Astrocyte (in vitro differentiated cells and primary cell): ENCODE data around the gene MATR3. TPM values are rescaled to one million over a fixed set of nuclear protein-coding genes. Genes with fewer than 3 reads are reported as not detected.
A peak's percentile ranks its signal among the peaks of the same experiment; 100 is the strongest.
"Not testable (repeated sequence)": the region's sequence is repeated elsewhere in the genome, so short reads cannot be mapped to it uniquely, and the experiment has no call there.

ENCODE experiments used
- DNase-seq: peaks from one replicate; pipeline ENCODE4 v3.0.0-alpha.2; 2010; ENCODE audit warnings: low read depth
- FAIRE-seq: peaks from 2 replicates; lab custom pipeline; 2011; peaks lifted over from hg19 to GRCh38; lab: Jason Lieb, UNC
- H2AFZ ChIP-seq: 2 replicates; pipeline ENCODE4 v1.6.0; 2012; ENCODE audit warnings: low read depth, low read length, inconsistent platforms
- H3K27ac ChIP-seq: 2 replicates; pipeline ENCODE4 v1.5.1; 2011; ENCODE audit warnings: low read depth, low read length, inconsistent platforms
- H3K27me3 ChIP-seq: 2 replicates; pipeline ENCODE4 v1.6.0; 2011; ENCODE audit warnings: low read length, inconsistent platforms; ENCODE audit not compliant: insufficient read depth
- H3K36me3 ChIP-seq: 2 replicates; pipeline ENCODE4 v1.5.1; 2011; ENCODE audit warnings: low read length, inconsistent platforms; ENCODE audit not compliant: insufficient read depth
- H3K4me1 ChIP-seq: 2 replicates; pipeline ENCODE4 v1.5.1; 2011; ENCODE audit warnings: low read length, inconsistent platforms; ENCODE audit not compliant: insufficient read depth
- H3K4me2 ChIP-seq: 2 replicates; pipeline ENCODE4 v1.6.0; 2012; ENCODE audit warnings: low read length, inconsistent platforms
- H3K4me3 ChIP-seq: 2 replicates; pipeline ENCODE4 v1.5.1; 2011; ENCODE audit warnings: low read depth, mild to moderate bottlenecking, low read length, inconsistent platforms; ENCODE audit not compliant: insufficient read depth
- H3K79me2 ChIP-seq: 2 replicates; pipeline ENCODE4 v1.6.0; 2012; ENCODE audit warnings: mild to moderate bottlenecking, low read length, inconsistent platforms; ENCODE audit not compliant: insufficient read depth
- H3K9ac ChIP-seq: 2 replicates; pipeline ENCODE4 v1.6.0; 2012; ENCODE audit warnings: mild to moderate bottlenecking, low read length, inconsistent platforms
- H3K9me3 ChIP-seq: 2 replicates; pipeline ENCODE4 v1.5.1; 2012; ENCODE audit warnings: low read depth, mild to moderate bottlenecking, low read length, inconsistent platforms; ENCODE audit not compliant: insufficient read depth
- H4K20me1 ChIP-seq: 2 replicates; pipeline ENCODE4 v1.6.0; 2012; ENCODE audit warnings: low read length, inconsistent platforms; ENCODE audit not compliant: insufficient read depth
- H3K27ac Mint-ChIP-seq: one replicate; pipeline ENCODE4 v1.8.0; 2021; ENCODE audit warnings: mild to moderate bottlenecking, mixed read lengths; ENCODE audit not compliant: unreplicated experiment
- H3K27me3 Mint-ChIP-seq: one replicate; pipeline ENCODE4 v1.8.0; 2021; ENCODE audit warnings: low read depth, mixed read lengths; ENCODE audit not compliant: unreplicated experiment
- H3K36me3 Mint-ChIP-seq: one replicate; pipeline ENCODE4 v1.8.0; 2021; ENCODE audit warnings: low read depth, mixed read lengths; ENCODE audit not compliant: unreplicated experiment
- H3K4me1 Mint-ChIP-seq: one replicate; pipeline ENCODE4 v1.8.0; 2021; ENCODE audit warnings: low read depth, mixed read lengths; ENCODE audit not compliant: unreplicated experiment
- H3K4me3 Mint-ChIP-seq: one replicate; pipeline ENCODE4 v1.8.0; 2021; ENCODE audit warnings: mild to moderate bottlenecking, moderate library complexity, mixed read lengths; ENCODE audit not compliant: unreplicated experiment
- H3K9me3 Mint-ChIP-seq: one replicate; pipeline ENCODE4 v1.8.0; 2021; ENCODE audit warnings: mild to moderate bottlenecking, mixed read lengths; ENCODE audit not compliant: unreplicated experiment
- CTCF ChIP-seq: IDR thresholded peaks from 2 replicates; pipeline ENCODE4 v1.5.1; 2011; ENCODE audit warnings: low read depth, mild to moderate bottlenecking, inconsistent platforms, low read length, moderate library complexity; ENCODE audit not compliant: insufficient read depth
- EZH2 ChIP-seq: IDR thresholded peaks from 2 replicates; pipeline ENCODE4 v1.6.1; 2012; ENCODE audit warnings: mild to moderate bottlenecking, low read length, inconsistent platforms; ENCODE audit not compliant: insufficient read depth
- total RNA-seq: library from RNA; stranded (reverse); gene quantifications from 2 replicates; pipeline ENCODE4 v1.2.1, GENCODE V29; 2021

The MATR3 gene
- total RNA-seq, 1 donor from 2014 or later, result 126 TPM

DNA sequence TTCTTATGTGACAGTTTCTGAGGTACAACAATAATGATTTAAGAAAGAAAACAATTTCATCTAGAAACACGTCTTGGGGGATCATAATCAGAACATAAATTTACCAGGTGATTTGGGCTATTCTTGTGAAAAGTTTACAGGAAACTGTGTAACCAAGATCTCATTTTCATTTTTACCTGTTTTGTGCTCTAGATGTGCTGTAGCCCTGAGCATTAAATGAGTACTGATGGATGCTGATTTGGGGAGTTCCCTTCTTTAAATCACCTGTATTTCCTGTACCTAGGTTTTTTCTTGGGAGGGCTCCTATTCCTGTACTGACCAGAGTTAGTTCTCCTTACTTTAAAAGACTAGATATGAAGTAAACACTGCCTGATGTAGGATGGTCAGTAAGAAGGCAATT lies 12.7 kb downstream of the MATR3 start:
- H3K36me3 ChIP-seq, result no peaks in the 10 kb centered on the region
- no peaks in the 10 kb centered on the region for H3K27me3 ChIP-seq
- peak; percentile 49 for FAIRE-seq
- H3K9me3 Mint-ChIP-seq, result no peaks in the 10 kb centered on the region
- H2AFZ ChIP-seq, result no peak overlapping the region
- no peaks in the 10 kb centered on the region for H3K27me3 Mint-ChIP-seq
- peaks cover 3% of the 10 kb centered on the region for H3K4me1 ChIP-seq
- no peak for DNase-seq
- peaks cover 100% of the 10 kb centered on the region for H4K20me1 ChIP-seq
- H3K27ac Mint-ChIP-seq, result no peak overlapping the region
- H3K36me3 Mint-ChIP-seq, result peaks cover 5% of the 10 kb centered on the region
- H3K4me1 Mint-ChIP-seq, result peaks cover 55% of the 10 kb centered on the region
- H3K4me3 ChIP-seq, result no peak overlapping the region
- TF ChIP-seq CTCF (no peak), EZH2 (no peak)
- no peak overlapping the region for H3K4me2 ChIP-seq
- H3K27ac ChIP-seq, result no peak overlapping the region
- no peaks in the 10 kb centered on the region for H3K9me3 ChIP-seq
- no peak overlapping the region for H3K4me3 Mint-ChIP-seq
- H3K79me2 ChIP-seq, result peaks cover 100% of the 10 kb centered on the region
- H3K9ac ChIP-seq, result no peak overlapping the region

DNA sequence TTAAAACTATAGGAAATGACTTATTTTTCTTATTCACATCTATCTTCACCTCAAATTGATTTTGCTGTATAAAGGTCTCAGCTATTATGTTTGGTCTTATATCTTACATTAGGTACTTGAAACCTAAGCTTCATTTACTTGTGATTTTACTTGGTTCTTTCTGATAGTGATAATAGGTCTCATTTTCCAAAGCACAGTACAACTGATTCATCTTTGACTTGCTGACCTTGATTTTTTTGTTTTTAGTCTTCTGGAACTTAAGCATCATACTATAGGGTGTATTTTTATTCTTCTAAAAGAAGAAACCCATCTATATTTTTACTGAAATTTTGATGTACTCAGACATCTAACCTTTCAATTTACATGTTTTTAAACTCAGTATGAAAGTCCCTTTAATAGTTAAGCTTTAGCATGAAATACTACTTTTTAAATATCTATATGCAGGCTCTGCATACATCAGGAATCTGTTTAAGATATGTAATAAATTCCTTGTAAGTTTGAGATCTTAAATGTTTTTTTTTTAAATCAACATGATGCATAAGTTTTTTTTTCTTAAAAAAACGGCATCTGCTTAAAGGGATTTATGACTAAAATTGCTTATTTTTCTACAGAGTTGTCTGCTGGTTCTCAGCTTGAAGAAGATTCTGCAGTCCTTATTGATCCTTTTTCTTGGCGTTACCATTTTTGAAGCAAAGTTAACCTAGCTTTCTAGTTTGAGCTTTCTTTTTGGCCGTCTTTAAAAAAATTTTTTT lies 13.3 kb downstream of the MATR3 start:
- Histone ChIP-seq H3K27ac (no peak overlapping the region), H3K4me1 (peaks cover 3% of the 10 kb centered on the region), H4K20me1 (peaks cover 100% of the 10 kb centered on the region), H3K9me3 (no peaks in the 10 kb centered on the region), H3K9ac (no peak overlapping the region), H3K4me3 (no peak overlapping the region), H3K27me3 (no peaks in the 10 kb centered on the region), H3K79me2 (peaks cover 100% of the 10 kb centered on the region), H3K4me2 (no peak overlapping the region), H2AFZ (no peak overlapping the region), H3K36me3 (no peaks in the 10 kb centered on the region)
- H3K27me3 Mint-ChIP-seq, result no peaks in the 10 kb centered on the region
- FAIRE-seq, result no peak
- DNase-seq, result no peak
- H3K36me3 Mint-ChIP-seq, result peaks cover 5% of the 10 kb centered on the region
- H3K4me1 Mint-ChIP-seq, result peaks cover 53% of the 10 kb centered on the region
- H3K27ac Mint-ChIP-seq, result no peak overlapping the region
- TF ChIP-seq CTCF, result no peak
- TF ChIP-seq EZH2, result no peak
- H3K9me3 Mint-ChIP-seq, result no peaks in the 10 kb centered on the region
- H3K4me3 Mint-ChIP-seq, result no peak overlapping the region

DNA sequence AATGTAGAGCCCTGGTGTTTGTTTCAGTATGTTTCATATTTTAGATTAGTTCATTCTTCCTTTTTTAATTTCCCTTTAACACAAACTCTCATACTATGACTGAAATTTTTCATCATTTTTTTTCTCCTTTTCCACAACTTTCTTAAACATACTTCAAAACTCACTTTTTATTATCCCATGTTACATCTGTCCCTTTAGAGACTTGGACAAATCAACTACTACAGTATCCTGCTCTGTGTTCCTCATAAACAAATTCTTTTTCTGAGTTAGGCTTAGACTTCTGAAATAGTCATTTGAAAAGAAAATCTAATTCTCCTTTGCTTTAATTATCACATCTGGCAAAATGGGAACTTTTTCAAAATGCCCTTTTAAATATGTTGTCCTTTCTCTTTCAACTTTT lies 15.3 kb downstream of the MATR3 start:
- no peaks in the 10 kb centered on the region for H3K36me3 ChIP-seq
- H3K9ac ChIP-seq, result no peak overlapping the region
- no peak overlapping the region for H3K4me2 ChIP-seq
- no peak overlapping the region for H3K27ac ChIP-seq
- no peak overlapping the region for H3K4me3 Mint-ChIP-seq
- H4K20me1 ChIP-seq, result peaks cover 100% of the 10 kb centered on the region
- peaks cover 39% of the 10 kb centered on the region for H3K4me1 Mint-ChIP-seq
- H3K4me3 ChIP-seq, result no peak overlapping the region
- TF ChIP-seq EZH2 (no peak), CTCF (no peak)
- no peak overlapping the region for H3K27ac Mint-ChIP-seq
- H3K79me2 ChIP-seq, result peaks cover 100% of the 10 kb centered on the region
- H3K27me3 ChIP-seq, result no peaks in the 10 kb centered on the region
- H3K9me3 Mint-ChIP-seq, result no peaks in the 10 kb centered on the region
- H2AFZ ChIP-seq, result no peak overlapping the region
- H3K9me3 ChIP-seq, result no peaks in the 10 kb centered on the region
- H3K36me3 Mint-ChIP-seq, result peaks cover 5% of the 10 kb centered on the region
- no peak for DNase-seq
- no peak for FAIRE-seq
- no peaks in the 10 kb centered on the region for H3K27me3 Mint-ChIP-seq
- peaks cover 3% of the 10 kb centered on the region for H3K4me1 ChIP-seq

DNA sequence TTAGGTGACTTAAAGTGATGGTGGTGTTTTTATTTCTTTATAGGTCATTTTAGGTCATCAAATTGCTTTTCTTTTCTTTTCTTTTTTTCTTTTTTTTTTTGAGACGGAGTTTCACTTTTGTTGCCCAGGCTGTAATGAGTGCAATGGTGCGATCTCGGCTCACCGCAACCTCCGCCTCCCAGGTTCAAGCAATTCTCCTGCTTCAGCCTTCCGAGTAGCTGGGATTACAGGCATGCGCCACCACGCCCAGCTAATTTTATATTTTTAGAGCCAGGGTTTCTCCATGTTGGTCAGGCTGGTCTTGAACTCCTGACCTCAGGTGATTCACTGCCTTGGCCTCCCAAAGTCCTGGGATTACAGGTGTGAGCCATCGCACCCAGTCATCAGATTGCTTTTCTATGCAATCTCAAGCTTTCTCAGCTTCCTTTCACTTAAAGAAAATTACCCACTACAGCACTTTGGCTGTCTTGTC lies 17.2 kb downstream of the MATR3 start:
- Histone ChIP-seq H3K79me2 (peaks cover 100% of the 10 kb centered on the region), H4K20me1 (peaks cover 98% of the 10 kb centered on the region), H3K4me2 (peak overlapping the region; percentile 34)
- not testable (repeated sequence) for H3K27ac ChIP-seq, FAIRE-seq, H3K36me3 Mint-ChIP-seq, H3K4me1 ChIP-seq, H3K27ac Mint-ChIP-seq, H3K27me3 ChIP-seq, H3K27me3 Mint-ChIP-seq, H3K36me3 ChIP-seq, H2AFZ ChIP-seq, H3K9me3 Mint-ChIP-seq, H3K9ac ChIP-seq, H3K9me3 ChIP-seq, H3K4me3 ChIP-seq
- Mint-ChIP-seq H3K4me3 (peak overlapping the region; percentile 40), H3K4me1 (peaks cover 44% of the 10 kb centered on the region)
- DNase-seq, result peak; percentile 27
